HepG2 (cell line): ENCODE measurements around the gene ZNF207. TPM values are rescaled to one million over a fixed set of nuclear protein-coding genes. Genes with fewer than 3 reads are reported as not detected.

Experiments used
- RFX3 ChIP-seq: IDR thresholded peaks from 2 replicates; pipeline ENCODE4 v1.6.1; 2016; ENCODE audit warnings: missing biosample characterization, missing genetic modification reagents
- TBP ChIP-seq: sonication (generic); formaldehyde crosslinking; IDR thresholded peaks from 2 replicates; pipeline ENCODE4 v1.5.0; 2020; ENCODE audit warnings: missing genetic modification reagents
- polyA plus RNA-seq, 8 experiments: library from polyadenylated mRNA; depleted of rRNA in 3 of 8; stranded (reverse) in 7 of 8; unstranded in 1 of 8; fragments of >200 nt; fragmentation: Illumina TruSeq in 4 of 8; extraction: Trizol in 4 of 8; gene quantifications; 2 replicates each; pipeline versions ENCODE4 v1.2.1 to v1.2.3, GENCODE V29; 2011 to 2016; ENCODE audit warnings: low read depth in 4 of 8, missing spikeins in 1 of 8, mixed read lengths in 1 of 8; ENCODE audit not compliant: insufficient read depth in 1 of 8
- total RNA-seq, 5 experiments: library from RNA; depleted of rRNA; stranded (reverse); fragments of >200 nt; fragmentation: Illumina TruSeq; extraction: Trizol; gene quantifications; 2 replicates each; pipeline ENCODE4 v1.2.3, GENCODE V29; 2016; ENCODE audit warnings: low read depth in 1 of 5
- TF ChIP-seq, protein P1 (sequence below), 2 experiments: sonication (generic) in 1 of 2; formaldehyde crosslinking in 1 of 2; IDR thresholded peaks; 2 replicates each; pipeline versions ENCODE4 v1.4.0 to v1.6.1; 2016 to 2020; ENCODE audit warnings: borderline replicate concordance in 1 of 2, low read depth in 1 of 2, mild to moderate bottlenecking in 1 of 2, missing genetic modification reagents in 1 of 2
- TF ChIP-seq, protein P2 (sequence below): IDR thresholded peaks from 2 replicates; pipeline ENCODE4 v1.6.1; 2016; ENCODE audit warnings: control low read depth
- TF ChIP-seq, protein P3 (sequence below): sonication (generic); formaldehyde crosslinking; IDR thresholded peaks from 2 replicates; pipeline ENCODE4 v1.5.1; 2020; ENCODE audit warnings: mild to moderate bottlenecking, missing genetic modification reagents, borderline replicate concordance

ZNF207 gene
- total and polyA plus RNA-seq, 2 of the 13 experiments (the other 11 are each of a cell fraction or from before 2014, with no cell fraction given) = 150 to 164 TPM

DNA sequence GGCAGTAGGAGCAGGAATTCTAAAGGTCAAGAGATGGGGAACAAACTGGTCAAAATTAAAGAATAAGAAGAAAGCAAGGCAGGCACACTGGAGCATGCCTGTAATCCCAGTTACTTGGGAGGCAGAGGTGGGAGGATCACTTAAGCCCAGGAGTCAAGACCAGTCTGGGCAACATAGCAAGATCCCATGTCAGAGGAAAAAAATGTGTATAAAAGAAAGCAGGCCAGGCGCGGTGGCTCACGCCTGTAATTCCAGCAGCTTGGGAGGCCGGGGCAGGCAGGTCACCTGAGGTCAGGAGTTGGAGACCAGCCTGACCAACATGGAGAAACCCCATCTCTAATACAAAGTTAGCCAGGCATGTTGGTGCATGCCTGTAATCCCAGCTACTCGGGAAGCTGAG lies 43.9 kb downstream of the ZNF207 start (continued):
- TF ChIP-seq, protein P1, sequence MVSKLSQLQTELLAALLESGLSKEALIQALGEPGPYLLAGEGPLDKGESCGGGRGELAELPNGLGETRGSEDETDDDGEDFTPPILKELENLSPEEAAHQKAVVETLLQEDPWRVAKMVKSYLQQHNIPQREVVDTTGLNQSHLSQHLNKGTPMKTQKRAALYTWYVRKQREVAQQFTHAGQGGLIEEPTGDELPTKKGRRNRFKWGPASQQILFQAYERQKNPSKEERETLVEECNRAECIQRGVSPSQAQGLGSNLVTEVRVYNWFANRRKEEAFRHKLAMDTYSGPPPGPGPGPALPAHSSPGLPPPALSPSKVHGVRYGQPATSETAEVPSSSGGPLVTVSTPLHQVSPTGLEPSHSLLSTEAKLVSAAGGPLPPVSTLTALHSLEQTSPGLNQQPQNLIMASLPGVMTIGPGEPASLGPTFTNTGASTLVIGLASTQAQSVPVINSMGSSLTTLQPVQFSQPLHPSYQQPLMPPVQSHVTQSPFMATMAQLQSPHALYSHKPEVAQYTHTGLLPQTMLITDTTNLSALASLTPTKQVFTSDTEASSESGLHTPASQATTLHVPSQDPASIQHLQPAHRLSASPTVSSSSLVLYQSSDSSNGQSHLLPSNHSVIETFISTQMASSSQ (IDR thresholded peaks at IDR 0.05; ENCODE audit: low read depth) = no peak
- TF ChIP-seq, protein P1 (CRISPR knock-in tag; IDR thresholded peaks at IDR 0.05; ENCODE audit: borderline replicate concordance) = no peak
- TF ChIP-seq RFX3 (CRISPR knock-in tag) (no peak), TBP (CRISPR knock-in tag) (no peak)
- TF ChIP-seq, protein P2, sequence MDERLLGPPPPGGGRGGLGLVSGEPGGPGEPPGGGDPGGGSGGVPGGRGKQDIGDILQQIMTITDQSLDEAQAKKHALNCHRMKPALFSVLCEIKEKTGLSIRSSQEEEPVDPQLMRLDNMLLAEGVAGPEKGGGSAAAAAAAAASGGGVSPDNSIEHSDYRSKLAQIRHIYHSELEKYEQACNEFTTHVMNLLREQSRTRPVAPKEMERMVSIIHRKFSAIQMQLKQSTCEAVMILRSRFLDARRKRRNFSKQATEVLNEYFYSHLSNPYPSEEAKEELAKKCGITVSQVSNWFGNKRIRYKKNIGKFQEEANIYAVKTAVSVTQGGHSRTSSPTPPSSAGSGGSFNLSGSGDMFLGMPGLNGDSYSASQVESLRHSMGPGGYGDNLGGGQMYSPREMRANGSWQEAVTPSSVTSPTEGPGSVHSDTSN (CRISPR knock-in tag) = no peak
- TF ChIP-seq, protein P3, sequence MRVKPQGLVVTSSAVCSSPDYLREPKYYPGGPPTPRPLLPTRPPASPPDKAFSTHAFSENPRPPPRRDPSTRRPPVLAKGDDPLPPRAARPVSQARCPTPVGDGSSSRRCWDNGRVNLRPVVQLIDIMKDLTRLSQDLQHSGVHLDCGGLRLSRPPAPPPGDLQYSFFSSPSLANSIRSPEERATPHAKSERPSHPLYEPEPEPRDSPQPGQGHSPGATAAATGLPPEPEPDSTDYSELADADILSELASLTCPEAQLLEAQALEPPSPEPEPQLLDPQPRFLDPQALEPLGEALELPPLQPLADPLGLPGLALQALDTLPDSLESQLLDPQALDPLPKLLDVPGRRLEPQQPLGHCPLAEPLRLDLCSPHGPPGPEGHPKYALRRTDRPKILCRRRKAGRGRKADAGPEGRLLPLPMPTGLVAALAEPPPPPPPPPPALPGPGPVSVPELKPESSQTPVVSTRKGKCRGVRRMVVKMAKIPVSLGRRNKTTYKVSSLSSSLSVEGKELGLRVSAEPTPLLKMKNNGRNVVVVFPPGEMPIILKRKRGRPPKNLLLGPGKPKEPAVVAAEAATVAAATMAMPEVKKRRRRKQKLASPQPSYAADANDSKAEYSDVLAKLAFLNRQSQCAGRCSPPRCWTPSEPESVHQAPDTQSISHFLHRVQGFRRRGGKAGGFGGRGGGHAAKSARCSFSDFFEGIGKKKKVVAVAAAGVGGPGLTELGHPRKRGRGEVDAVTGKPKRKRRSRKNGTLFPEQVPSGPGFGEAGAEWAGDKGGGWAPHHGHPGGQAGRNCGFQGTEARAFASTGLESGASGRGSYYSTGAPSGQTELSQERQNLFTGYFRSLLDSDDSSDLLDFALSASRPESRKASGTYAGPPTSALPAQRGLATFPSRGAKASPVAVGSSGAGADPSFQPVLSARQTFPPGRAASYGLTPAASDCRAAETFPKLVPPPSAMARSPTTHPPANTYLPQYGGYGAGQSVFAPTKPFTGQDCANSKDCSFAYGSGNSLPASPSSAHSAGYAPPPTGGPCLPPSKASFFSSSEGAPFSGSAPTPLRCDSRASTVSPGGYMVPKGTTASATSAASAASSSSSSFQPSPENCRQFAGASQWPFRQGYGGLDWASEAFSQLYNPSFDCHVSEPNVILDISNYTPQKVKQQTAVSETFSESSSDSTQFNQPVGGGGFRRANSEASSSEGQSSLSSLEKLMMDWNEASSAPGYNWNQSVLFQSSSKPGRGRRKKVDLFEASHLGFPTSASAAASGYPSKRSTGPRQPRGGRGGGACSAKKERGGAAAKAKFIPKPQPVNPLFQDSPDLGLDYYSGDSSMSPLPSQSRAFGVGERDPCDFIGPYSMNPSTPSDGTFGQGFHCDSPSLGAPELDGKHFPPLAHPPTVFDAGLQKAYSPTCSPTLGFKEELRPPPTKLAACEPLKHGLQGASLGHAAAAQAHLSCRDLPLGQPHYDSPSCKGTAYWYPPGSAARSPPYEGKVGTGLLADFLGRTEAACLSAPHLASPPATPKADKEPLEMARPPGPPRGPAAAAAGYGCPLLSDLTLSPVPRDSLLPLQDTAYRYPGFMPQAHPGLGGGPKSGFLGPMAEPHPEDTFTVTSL (CRISPR knock-in tag) = no peak
